Duodenal mucosa (tissue), 2 donors: Measurements from ENCODE around the gene KASH5.

Experiments used
- H3K27ac ChIP-seq: one replicate; pipeline ENCODE4 v1.7.0; 2013; ENCODE audit warnings: low read depth, low read length
- H3K27me3 ChIP-seq, 2 donors: one replicate each; pipeline ENCODE4 v1.7.0; 2013; ENCODE audit warnings: low read length in 2 of 2, control low read depth in 1 of 2; ENCODE audit not compliant: insufficient read depth in 2 of 2, control insufficient read depth in 1 of 2
- H3K36me3 ChIP-seq, 2 donors: one replicate each; pipeline ENCODE4 v1.7.0; 2013; ENCODE audit warnings: low read length in 2 of 2, control low read depth in 1 of 2; ENCODE audit not compliant: insufficient read depth in 2 of 2, control insufficient read depth in 1 of 2
- H3K4me1 ChIP-seq, 2 donors: one replicate each; pipeline ENCODE4 v1.7.0; 2013; ENCODE audit warnings: low read length in 2 of 2, control low read depth in 1 of 2; ENCODE audit not compliant: insufficient read depth in 2 of 2, control insufficient read depth in 1 of 2
- H3K4me3 ChIP-seq, 2 donors: one replicate each; pipeline ENCODE4 v1.7.0; 2013; ENCODE audit warnings: low read length in 2 of 2, low read depth in 1 of 2
- H3K9ac ChIP-seq, 2 donors: one replicate each; pipeline ENCODE4 v1.7.0; 2013; ENCODE audit warnings: low read length in 2 of 2, low read depth in 1 of 2
- H3K9me3 ChIP-seq, 2 donors: one replicate each; pipeline ENCODE4 v1.7.0; 2013; ENCODE audit warnings: low read length in 2 of 2, control low read depth in 1 of 2; ENCODE audit not compliant: control insufficient read depth in 1 of 2

Gene KASH5

GRCh38 chr19:49436381-49437017 lies 48.5 kb downstream of the KASH5 start:
- Histone ChIP-seq H3K4me1 (no peaks in the 10 kb centered on the region), H3K9me3 (no peaks in the 10 kb centered on the region), H3K27me3 (peaks cover 82 to 85% of the 10 kb centered on the region in 2 donors), H3K9ac (no peak overlapping the region), H3K36me3 (no peaks in the 10 kb centered on the region), H3K27ac (no peak overlapping the region), H3K4me3 (no peak overlapping the region)

GRCh38 chr19:49437231-49437630 lies 49.2 kb downstream of the KASH5 start:
- H3K36me3 ChIP-seq = no peaks in the 10 kb centered on the region
- H3K9me3 ChIP-seq = no peaks in the 10 kb centered on the region
- H3K27me3 ChIP-seq = peaks cover 76 to 86% of the 10 kb centered on the region in 2 donors
- H3K4me3 ChIP-seq = no peak overlapping the region
- no peak overlapping the region for H3K27ac ChIP-seq
- peaks cover 0 to 2% of the 10 kb centered on the region in 2 donors for H3K4me1 ChIP-seq
- no peak overlapping the region for H3K9ac ChIP-seq

GRCh38 chr19:49438261-49438660 lies 50.2 kb downstream of the KASH5 start:
- Histone ChIP-seq H3K27ac (no peak overlapping the region), H3K9me3 (no peaks in the 10 kb centered on the region), H3K36me3 (no peaks in the 10 kb centered on the region), H3K27me3 (peaks cover 65 to 79% of the 10 kb centered on the region in 2 donors), H3K9ac (no peak overlapping the region), H3K4me1 (peaks cover 0 to 5% of the 10 kb centered on the region in 2 donors), H3K4me3 (no peak overlapping the region)

GRCh38 chr19:49439836-49440235 lies 51.8 kb downstream of the KASH5 start:
- Histone ChIP-seq H3K27ac (no peak overlapping the region), H3K9me3 (no peaks in the 10 kb centered on the region), H3K4me3 (no peak overlapping the region), H3K9ac (no peak overlapping the region), H3K27me3 (peaks cover 53 to 68% of the 10 kb centered on the region in 2 donors), H3K36me3 (no peaks in the 10 kb centered on the region), H3K4me1 (peaks cover 0 to 5% of the 10 kb centered on the region in 2 donors)

GRCh38 chr19:49440439-49441209 lies 52.6 kb downstream of the KASH5 start:
- Histone ChIP-seq H3K9me3 (no peaks in the 10 kb centered on the region), H3K9ac (no peak overlapping the region), H3K36me3 (no peaks in the 10 kb centered on the region), H3K4me3 (no peak overlapping the region), H3K4me1 (peaks cover 0 to 5% of the 10 kb centered on the region in 2 donors), H3K27ac (no peak overlapping the region), H3K27me3 (peaks cover 45 to 61% of the 10 kb centered on the region in 2 donors)

GRCh38 chr19:49441210-49441959 lies 53.3 kb downstream of the KASH5 start, which contains the start of gene SLC17A7:
Gene SLC17A7, minus strand, starts transcription at chr19:49441527. Its CDS starts 148 bp downstream, at chr19:49441379.
- H3K4me1 ChIP-seq = peaks cover 0 to 5% of the 10 kb centered on the region in 2 donors
- no peak within 1 kb of the TSS for H3K9ac ChIP-seq
- H3K27ac ChIP-seq = no peak within 1 kb of the TSS
- H3K36me3 ChIP-seq = no peaks in the 10 kb centered on the region
- peaks cover 43 to 54% of the 10 kb centered on the region in 2 donors for H3K27me3 ChIP-seq
- H3K4me3 ChIP-seq = peak within 1 kb of the TSS in 1 of 2 donors; percentile 79
- no peaks in the 10 kb centered on the region for H3K9me3 ChIP-seq

- Histone ChIP-seq H3K9ac (no peak overlapping the region), H3K9me3 (no peaks in the 10 kb centered on the region), H3K36me3 (no peaks in the 10 kb centered on the region), H3K4me1 (peaks cover 0 to 5% of the 10 kb centered on the region in 2 donors), H3K27ac (no peak overlapping the region), H3K27me3 (peaks cover 37 to 49% of the 10 kb centered on the region in 2 donors), H3K4me3 (no peak overlapping the region)
These were observed 53.9 kb downstream of the KASH5 start for GRCh38 chr19:49441960-49442350.

- H3K9me3 ChIP-seq = no peaks in the 10 kb centered on the region
- H3K27ac ChIP-seq = no peak overlapping the region
- H3K36me3 ChIP-seq = no peaks in the 10 kb centered on the region
- peaks cover 35 to 45% of the 10 kb centered on the region in 2 donors for H3K27me3 ChIP-seq
- peaks cover 0 to 5% of the 10 kb centered on the region in 2 donors for H3K4me1 ChIP-seq
- no peak overlapping the region for H3K9ac ChIP-seq
- H3K4me3 ChIP-seq = peak overlapping the region in 1 of 2 donors; percentile 79
These were observed 54.3 kb downstream of the KASH5 start for GRCh38 chr19:49442354-49442753.

GRCh38 chr19:49442771-49443365 lies 54.8 kb downstream of the KASH5 start:
- peak overlapping the region; percentile 66 for H3K27ac ChIP-seq
- H3K9me3 ChIP-seq = no peaks in the 10 kb centered on the region
- H3K4me3 ChIP-seq = peak overlapping the region; percentile 79 to 84
- peak overlapping the region in 1 of 2 donors; percentile 84 for H3K9ac ChIP-seq
- H3K36me3 ChIP-seq = no peaks in the 10 kb centered on the region
- peaks cover 0 to 5% of the 10 kb centered on the region in 2 donors for H3K4me1 ChIP-seq
- H3K27me3 ChIP-seq = peaks cover 30 to 41% of the 10 kb centered on the region in 2 donors
